GM12873 (cell line): ENCODE results near the gene IPO11.

Experiments used
- CTCF ChIP-seq: IDR thresholded peaks from 2 replicates; pipeline ENCODE4 v1.5.1; 2012; ENCODE audit warnings: low read depth, mild to moderate bottlenecking, moderate library complexity, low read length, control low read depth; ENCODE audit not compliant: insufficient read depth; ENCODE audit errors: missing control alignments

The IPO11 gene

GRCh38 chr5:62477801-62478200, 65.2 kb downstream of the IPO11 start:
- no peak for TF ChIP-seq CTCF

- no peak for TF ChIP-seq CTCF
Measured at GRCh38 chr5:62483556-62483955, 71.0 kb downstream of the IPO11 start.

- TF ChIP-seq CTCF: no peak
Measured at GRCh38 chr5:62486672-62487071, 74.1 kb downstream of the IPO11 start.

GRCh38 chr5:62488531-62488930, 76.0 kb downstream of the IPO11 start:
- no peak for TF ChIP-seq CTCF

- TF ChIP-seq CTCF: no peak
Measured at GRCh38 chr5:62489471-62489870, 76.9 kb downstream of the IPO11 start.

GRCh38 chr5:62494772-62495171, 82.2 kb downstream of the IPO11 start:
- no peak for TF ChIP-seq CTCF

- no peak for TF ChIP-seq CTCF
Measured at GRCh38 chr5:62496876-62497275, 84.3 kb downstream of the IPO11 start.
